ENCODE data around the gene IL20. TPM values are rescaled to one million over a fixed set of nuclear protein-coding genes. Genes with fewer than 3 reads are reported as not detected.

IL20 gene
- total RNA-seq, 1 experiment from 2014 or later, result not detected

DNA sequence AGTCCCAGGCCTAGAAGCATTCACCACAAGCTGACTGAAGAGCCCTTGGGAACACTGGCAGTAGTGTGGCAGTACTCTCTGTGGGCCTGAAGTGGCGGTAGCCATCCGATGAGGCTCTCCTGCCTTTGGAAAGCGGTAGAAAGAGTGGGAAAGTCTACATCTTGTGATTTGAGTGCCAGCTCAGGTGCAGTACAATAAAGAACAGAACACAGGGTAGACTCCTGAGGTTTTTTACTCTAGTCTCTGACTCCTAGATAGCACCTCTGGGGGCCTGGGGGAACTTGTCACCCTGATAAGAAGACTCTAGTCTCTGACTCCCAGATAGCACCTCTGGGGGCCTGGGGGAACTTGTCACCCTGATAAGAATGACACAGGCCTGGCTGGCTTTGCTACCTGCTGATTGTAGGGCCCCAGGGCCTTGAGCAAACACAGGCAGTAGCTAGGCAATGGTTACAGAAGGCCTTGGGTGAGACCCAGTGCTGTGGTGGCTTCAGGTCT lies 18.0 kb upstream of the IL20 start:
- Mint-ChIP-seq H3K27ac (ENCODE audit: unreplicated experiment) (no peak overlapping the region), H3K27me3 (ENCODE audit: insufficient read depth, unreplicated experiment) (peaks cover 17% of the 10 kb centered on the region), H3K36me3 (ENCODE audit: insufficient read depth, unreplicated experiment) (no peaks in the 10 kb centered on the region), H3K4me1 (ENCODE audit: low read depth, unreplicated experiment) (no peaks in the 10 kb centered on the region), H3K9me3 (ENCODE audit: unreplicated experiment) (no peaks in the 10 kb centered on the region), H3K4me3 (ENCODE audit: unreplicated experiment) (no peak overlapping the region)
- no TSS peak for BruUV-seq (replicated peaks)
- Histone ChIP-seq H3K4me3 (ENCODE audit: low read depth, low read length) (no peak overlapping the region), H3K27me3 (replicated peaks; ENCODE audit: control insufficient read depth, insufficient read depth, low read length) (no peaks in the 10 kb centered on the region), H3K4me1 (peaks cover 10% of the 10 kb centered on the region), H3K9me3 (peaks cover 7% of the 10 kb centered on the region), H3K36me3 (ENCODE audit: control insufficient read depth, insufficient read depth, low read length) (no peaks in the 10 kb centered on the region)
- intact Hi-C loops (cut with micrococcal nuclease; ENCODE audit: unreplicated experiment), result no loop called here
- DNase-seq, result peak in 1 of 2 experiments; percentile 53
- TF ChIP-seq, protein P1, sequence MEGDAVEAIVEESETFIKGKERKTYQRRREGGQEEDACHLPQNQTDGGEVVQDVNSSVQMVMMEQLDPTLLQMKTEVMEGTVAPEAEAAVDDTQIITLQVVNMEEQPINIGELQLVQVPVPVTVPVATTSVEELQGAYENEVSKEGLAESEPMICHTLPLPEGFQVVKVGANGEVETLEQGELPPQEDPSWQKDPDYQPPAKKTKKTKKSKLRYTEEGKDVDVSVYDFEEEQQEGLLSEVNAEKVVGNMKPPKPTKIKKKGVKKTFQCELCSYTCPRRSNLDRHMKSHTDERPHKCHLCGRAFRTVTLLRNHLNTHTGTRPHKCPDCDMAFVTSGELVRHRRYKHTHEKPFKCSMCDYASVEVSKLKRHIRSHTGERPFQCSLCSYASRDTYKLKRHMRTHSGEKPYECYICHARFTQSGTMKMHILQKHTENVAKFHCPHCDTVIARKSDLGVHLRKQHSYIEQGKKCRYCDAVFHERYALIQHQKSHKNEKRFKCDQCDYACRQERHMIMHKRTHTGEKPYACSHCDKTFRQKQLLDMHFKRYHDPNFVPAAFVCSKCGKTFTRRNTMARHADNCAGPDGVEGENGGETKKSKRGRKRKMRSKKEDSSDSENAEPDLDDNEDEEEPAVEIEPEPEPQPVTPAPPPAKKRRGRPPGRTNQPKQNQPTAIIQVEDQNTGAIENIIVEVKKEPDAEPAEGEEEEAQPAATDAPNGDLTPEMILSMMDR (IDR thresholded peaks at IDR 0.05; ENCODE audit: insufficient read depth in 1 of 2, low read depth in 1 of 2, low read length in 1 of 2, severe bottlenecking in 1 of 2, unreplicated experiment in 1 of 2), result no peak
- ChIA-PET POLR2A (no interaction called here), CTCF (interaction anchor here (1.2 kb wide), 2 partner anchors 65 to 113 kb away, joined by 3 read pairs; no protein-coding TSS in a partner anchor)

DNA sequence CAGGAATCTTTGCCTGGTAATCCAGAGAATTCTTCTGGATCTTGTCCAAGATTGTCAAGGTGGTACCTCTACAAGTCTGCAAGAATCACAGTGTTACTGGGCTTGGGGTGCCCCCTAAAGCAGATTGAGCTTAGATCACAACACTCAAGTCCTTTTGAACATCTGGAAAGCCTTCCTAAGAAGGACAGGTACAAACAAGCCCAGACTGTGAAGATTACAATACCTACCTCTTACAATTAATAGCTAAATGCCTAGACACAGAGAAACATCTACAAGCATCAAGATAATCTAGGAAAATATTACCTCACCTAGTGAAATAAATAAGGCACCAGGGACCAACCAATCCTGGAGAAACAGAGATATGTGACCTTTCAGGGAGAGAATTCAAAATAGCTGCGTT lies 17.5 kb upstream of the IL20 start:
- no peaks in the 10 kb centered on the region for H3K27me3 ChIP-seq (replicated peaks; ENCODE audit: control insufficient read depth, insufficient read depth, low read length)
- no peak overlapping the region for H3K27ac Mint-ChIP-seq (ENCODE audit: unreplicated experiment)
- peaks cover 17% of the 10 kb centered on the region for H3K27me3 Mint-ChIP-seq (ENCODE audit: insufficient read depth, unreplicated experiment)
- H3K36me3 ChIP-seq (ENCODE audit: control insufficient read depth, insufficient read depth, low read length), result no peaks in the 10 kb centered on the region
- H3K4me1 Mint-ChIP-seq (ENCODE audit: low read depth, unreplicated experiment), result no peaks in the 10 kb centered on the region
- ChIA-PET POLR2A (no interaction called here), CTCF (interaction anchor here (1.2 kb wide), 2 partner anchors 64 to 113 kb away, joined by 3 read pairs; no protein-coding TSS in a partner anchor)
- intact Hi-C loops (cut with micrococcal nuclease; ENCODE audit: unreplicated experiment), result no loop called here
- no peaks in the 10 kb centered on the region for H3K9me3 Mint-ChIP-seq (ENCODE audit: unreplicated experiment)
- no peak overlapping the region for H3K4me3 ChIP-seq (ENCODE audit: low read depth, low read length)
- no peak for DNase-seq
- TF ChIP-seq, protein P1 (IDR thresholded peaks at IDR 0.05; ENCODE audit: insufficient read depth in 1 of 2, low read depth in 1 of 2, low read length in 1 of 2, severe bottlenecking in 1 of 2, unreplicated experiment in 1 of 2), result no peak
- BruUV-seq (replicated peaks), result no TSS peak
- H3K36me3 Mint-ChIP-seq (ENCODE audit: insufficient read depth, unreplicated experiment), result no peaks in the 10 kb centered on the region
- H3K4me3 Mint-ChIP-seq (ENCODE audit: unreplicated experiment), result no peak overlapping the region
- peaks cover 12% of the 10 kb centered on the region for H3K9me3 ChIP-seq
- H3K4me1 ChIP-seq, result peaks cover 10% of the 10 kb centered on the region

DNA sequence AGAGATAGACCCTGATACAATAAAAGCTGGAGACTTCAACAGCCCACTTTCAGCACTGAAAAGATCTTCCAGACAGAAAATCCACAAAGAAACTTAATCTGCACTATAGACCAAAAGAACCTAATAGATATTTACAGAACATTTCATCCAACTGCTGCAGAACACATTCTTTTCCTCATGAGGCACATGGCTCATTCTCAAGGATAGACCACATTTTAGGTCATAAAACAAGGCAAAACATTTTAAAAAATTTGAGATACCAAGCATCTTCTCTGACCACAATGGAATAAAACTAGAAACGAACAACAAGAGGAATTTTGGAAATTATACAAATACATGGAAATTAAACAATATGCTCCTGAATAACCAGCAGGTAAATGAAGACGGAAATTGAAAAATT lies 15.0 kb upstream of the IL20 start:
- intact Hi-C loops (cut with micrococcal nuclease; ENCODE audit: unreplicated experiment), result loop anchor here (5.0 kb wide), 1 partner anchor 62 kb away; no protein-coding TSS in a partner anchor
- CTCF ChIA-PET, result no interaction called here
- TF ChIP-seq, protein P1 (IDR thresholded peaks at IDR 0.05; ENCODE audit: insufficient read depth in 1 of 2, low read depth in 1 of 2, low read length in 1 of 2, severe bottlenecking in 1 of 2, unreplicated experiment in 1 of 2), result no peak
- no TSS peak for BruUV-seq (replicated peaks)
- H3K27me3 Mint-ChIP-seq (ENCODE audit: insufficient read depth, unreplicated experiment), result peaks cover 17% of the 10 kb centered on the region
- DNase-seq, result no peak
- no peaks in the 10 kb centered on the region for H3K36me3 ChIP-seq (ENCODE audit: control insufficient read depth, insufficient read depth, low read length)
- H3K4me3 ChIP-seq (ENCODE audit: low read depth, low read length), result no peak overlapping the region
- peaks cover 10% of the 10 kb centered on the region for H3K4me1 ChIP-seq
- H3K9me3 ChIP-seq, result peaks cover 13% of the 10 kb centered on the region
- H3K9me3 Mint-ChIP-seq (ENCODE audit: unreplicated experiment), result no peaks in the 10 kb centered on the region
- H3K4me1 Mint-ChIP-seq (ENCODE audit: low read depth, unreplicated experiment), result peaks cover 6% of the 10 kb centered on the region
- H3K36me3 Mint-ChIP-seq (ENCODE audit: insufficient read depth, unreplicated experiment), result no peaks in the 10 kb centered on the region
- POLR2A ChIA-PET, result no interaction called here
- no peaks in the 10 kb centered on the region for H3K27me3 ChIP-seq (replicated peaks; ENCODE audit: control insufficient read depth, insufficient read depth, low read length)
- no peak overlapping the region for H3K27ac Mint-ChIP-seq (ENCODE audit: unreplicated experiment)
- H3K4me3 Mint-ChIP-seq (ENCODE audit: unreplicated experiment), result no peak overlapping the region

All from Caco-2 (cell line).